Inflammatory macrophage (primary cell): ENCODE measurements around the gene P2RX7.
A peak's percentile ranks its signal among the peaks of the same experiment; 100 is the strongest.

Experiments
- DNase-seq, 2 donors: peaks; one replicate each; pipeline ENCODE4 v3.0.0-alpha.2; 2020 to 2022
- total RNA-seq, 18 experiments: gene quantifications; one replicate each; lab custom pipeline; 2026; ENCODE audit warnings: mixed read lengths in 6 of 18, inconsistent platforms in 2 of 18; lab: John Stamatoyannopoulos, UW

Gene P2RX7
- total RNA-seq = 66.6 to 1,053 (median 140) reads per million in 18 experiments

GRCh38 chr12:121132601-121133481, at the start of gene P2RX7:
Gene P2RX7, plus strand, starts transcription at chr12:121132876. Its CDS starts 95 bp downstream, at chr12:121132971.
- DNase-seq = peak; percentile 89 to 93

GRCh38 chr12:121084229-121084628, 48.4 kb upstream of the P2RX7 start:
- no peak for DNase-seq

- no peak for DNase-seq
Measured at GRCh38 chr12:121085069-121085468, 47.6 kb upstream of the P2RX7 start.

GRCh38 chr12:121085506-121086353, 46.9 kb upstream of the P2RX7 start:
- DNase-seq = peak in 1 of 2 donors; percentile 5

- peak; percentile 37 to 73 for DNase-seq
Measured at GRCh38 chr12:121086781-121087295, 45.8 kb upstream of the P2RX7 start.

- DNase-seq = peak; percentile 10 to 18
Measured at GRCh38 chr12:121087467-121088194, 45.0 kb upstream of the P2RX7 start.

- no peak for DNase-seq
Measured at GRCh38 chr12:121088195-121088585, 44.5 kb upstream of the P2RX7 start.

- DNase-seq = peak in 1 of 2 donors; percentile 10
Measured at GRCh38 chr12:121089031-121089812, 43.5 kb upstream of the P2RX7 start.

- no peak for DNase-seq
Measured at GRCh38 chr12:121089813-121090430, 42.8 kb upstream of the P2RX7 start.

GRCh38 chr12:121090586-121091514, 41.8 kb upstream of the P2RX7 start:
- no peak for DNase-seq

GRCh38 chr12:121092034-121092433, 40.6 kb upstream of the P2RX7 start:
- no peak for DNase-seq

- no peak for DNase-seq
Measured at GRCh38 chr12:121093487-121093891, 39.2 kb upstream of the P2RX7 start.

GRCh38 chr12:121095544-121096198, 37.0 kb upstream of the P2RX7 start:
- peak; percentile 57 to 76 for DNase-seq

GRCh38 chr12:121096199-121096798, 36.4 kb upstream of the P2RX7 start:
- DNase-seq = peak; percentile 46 to 55

- no peak for DNase-seq
Measured at GRCh38 chr12:121099779-121100178, 32.9 kb upstream of the P2RX7 start.

GRCh38 chr12:121102307-121102706, 30.4 kb upstream of the P2RX7 start:
- no peak for DNase-seq

GRCh38 chr12:121107681-121108080, 25.0 kb upstream of the P2RX7 start:
- DNase-seq = no peak

- DNase-seq = no peak
Measured at GRCh38 chr12:121108492-121108891, 24.2 kb upstream of the P2RX7 start.
